22Rv1 (cell line): ENCODE data around the gene ADAM8.

Experiments used
- ZFX ChIP-seq: fragments of 450-650 bp; IDR thresholded peaks from 2 replicates; pipeline ENCODE4 v1.6.1; 2017; ENCODE audit warnings: antibody characterized with exemption, borderline replicate concordance
- TF ChIP-seq, protein P1 (sequence below): fragments of 450-650 bp; IDR thresholded peaks from 2 replicates; pipeline ENCODE4 v1.5.1; 2017; ENCODE audit warnings: mild to moderate bottlenecking

DNA sequence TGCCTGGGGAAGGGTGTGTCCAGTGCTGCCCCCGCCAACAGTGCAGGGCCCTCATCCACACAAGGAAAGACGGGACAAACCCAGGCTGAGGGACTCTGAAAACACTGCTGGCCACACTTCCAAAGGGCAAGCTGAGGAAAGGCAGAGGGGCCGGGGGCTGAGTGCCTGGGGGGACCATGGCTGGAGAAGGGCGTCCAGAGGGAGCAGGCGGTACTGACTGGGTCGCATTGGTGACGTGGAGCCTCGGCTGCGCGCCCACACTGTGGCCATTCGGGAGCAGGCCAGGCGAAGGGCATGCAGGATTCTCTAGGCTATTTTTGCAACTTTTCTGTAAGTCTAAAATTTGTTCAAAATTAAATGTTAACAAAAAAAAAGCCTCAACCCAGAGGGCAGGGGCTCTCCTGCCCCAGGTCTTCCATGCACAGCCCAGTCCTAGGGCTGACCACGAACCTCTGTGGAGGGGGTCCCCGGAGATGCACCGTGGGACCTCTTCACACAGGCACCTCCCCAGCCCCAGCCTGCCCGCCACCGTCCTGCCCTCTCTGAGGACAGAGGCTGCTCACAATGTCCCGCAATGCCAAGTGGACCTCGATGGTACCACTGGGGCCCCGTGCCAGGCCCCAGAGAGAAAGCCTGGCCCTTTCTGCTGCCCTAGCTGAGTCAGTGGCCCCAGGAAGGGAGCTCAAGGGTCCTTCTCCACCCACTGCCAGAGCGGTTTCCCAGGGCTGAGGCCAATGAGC is 10.4 kb downstream of the ADAM8 start:
- TF ChIP-seq, protein P1, sequence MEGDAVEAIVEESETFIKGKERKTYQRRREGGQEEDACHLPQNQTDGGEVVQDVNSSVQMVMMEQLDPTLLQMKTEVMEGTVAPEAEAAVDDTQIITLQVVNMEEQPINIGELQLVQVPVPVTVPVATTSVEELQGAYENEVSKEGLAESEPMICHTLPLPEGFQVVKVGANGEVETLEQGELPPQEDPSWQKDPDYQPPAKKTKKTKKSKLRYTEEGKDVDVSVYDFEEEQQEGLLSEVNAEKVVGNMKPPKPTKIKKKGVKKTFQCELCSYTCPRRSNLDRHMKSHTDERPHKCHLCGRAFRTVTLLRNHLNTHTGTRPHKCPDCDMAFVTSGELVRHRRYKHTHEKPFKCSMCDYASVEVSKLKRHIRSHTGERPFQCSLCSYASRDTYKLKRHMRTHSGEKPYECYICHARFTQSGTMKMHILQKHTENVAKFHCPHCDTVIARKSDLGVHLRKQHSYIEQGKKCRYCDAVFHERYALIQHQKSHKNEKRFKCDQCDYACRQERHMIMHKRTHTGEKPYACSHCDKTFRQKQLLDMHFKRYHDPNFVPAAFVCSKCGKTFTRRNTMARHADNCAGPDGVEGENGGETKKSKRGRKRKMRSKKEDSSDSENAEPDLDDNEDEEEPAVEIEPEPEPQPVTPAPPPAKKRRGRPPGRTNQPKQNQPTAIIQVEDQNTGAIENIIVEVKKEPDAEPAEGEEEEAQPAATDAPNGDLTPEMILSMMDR, result no peak
- TF ChIP-seq ZFX, result no peak
